Measurements from ENCODE around the gene HEMGN.
"Not testable (repeated sequence)": the region's sequence is repeated elsewhere in the genome, so short reads cannot be mapped to it uniquely, and the experiment has no call there.

Gene HEMGN

DNA sequence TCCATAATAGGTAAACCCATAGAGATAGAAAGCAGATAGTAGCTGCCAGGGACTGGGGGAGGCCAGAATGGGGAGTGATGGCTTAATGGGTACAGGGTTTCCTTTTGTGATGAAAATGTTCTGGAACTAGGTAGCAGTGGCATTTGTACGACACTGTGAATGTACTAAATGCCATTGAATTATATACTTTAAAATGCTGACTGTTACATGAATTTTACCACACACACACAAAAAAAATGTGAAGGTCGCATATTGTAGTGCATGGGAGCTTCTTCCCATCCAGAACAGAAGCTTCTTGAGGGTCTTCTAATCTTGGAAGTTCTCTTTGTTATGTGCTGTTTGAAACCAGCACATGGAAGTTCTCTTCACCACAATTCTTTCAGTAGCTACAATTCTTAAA is 25.3 kb upstream of the HEMGN start:
- DNase-seq = no peak

DNA sequence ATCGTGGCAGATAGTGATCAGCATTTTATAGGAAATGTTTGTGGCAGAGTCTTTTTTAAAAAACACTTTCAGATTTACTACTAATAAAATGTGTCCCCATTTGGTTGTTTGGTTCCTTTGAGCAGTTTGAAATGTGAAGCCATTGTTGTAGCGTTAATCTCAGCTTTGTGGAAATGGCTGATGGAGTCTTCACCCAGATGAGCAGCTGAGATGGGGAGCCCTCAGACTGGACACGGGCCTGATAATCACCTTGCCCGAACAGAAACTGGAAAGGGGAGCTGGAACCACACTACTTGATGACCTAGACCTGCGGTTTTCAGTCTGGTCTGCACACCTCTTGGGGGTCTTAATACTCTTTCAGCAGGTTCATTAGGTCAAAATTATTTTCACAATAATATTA is 24.6 kb upstream of the HEMGN start:
- no peak for DNase-seq

DNA sequence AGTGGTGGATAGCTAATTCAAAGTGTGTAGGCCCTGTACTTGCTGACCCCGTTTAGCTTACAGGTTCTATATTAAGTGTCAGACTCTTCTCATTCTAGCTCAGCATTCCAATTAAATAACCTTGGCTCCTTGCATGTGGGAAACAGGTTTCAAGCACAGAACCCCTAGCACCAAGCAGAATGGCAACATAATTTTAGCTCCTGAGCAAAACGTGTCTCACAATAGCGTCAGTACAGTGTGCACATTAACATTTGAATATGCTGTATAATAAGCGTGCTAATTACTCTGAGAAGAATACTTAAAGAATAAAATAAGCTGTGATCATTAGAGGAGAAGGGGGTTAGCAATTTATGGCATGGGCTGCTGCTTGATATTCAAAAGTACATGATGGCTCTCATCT is 24.2 kb upstream of the HEMGN start:
- no peak for DNase-seq

DNA sequence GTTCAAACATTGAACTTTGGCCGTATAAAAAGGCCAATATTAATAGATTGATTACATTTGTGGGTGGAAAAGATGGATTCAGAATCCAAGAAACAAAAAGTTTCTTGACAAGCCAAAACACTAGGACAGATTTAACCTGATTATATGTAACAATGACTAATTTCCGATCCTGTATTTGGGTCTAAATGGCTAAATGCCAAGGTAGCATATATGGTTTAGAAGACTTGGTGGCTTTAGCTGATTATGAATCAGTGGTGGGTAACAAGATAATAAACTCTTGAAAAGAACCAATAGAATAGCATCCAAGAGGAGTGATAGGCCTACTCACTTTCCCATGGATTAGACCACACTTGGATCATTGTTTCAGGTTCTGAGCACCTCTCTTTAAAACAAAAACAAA is 23.4 kb upstream of the HEMGN start:
- DNase-seq = no peak

GRCh38 chr9:97960678-97961328 is 22.8 kb upstream of the HEMGN start:
- DNase-seq = not testable (repeated sequence)

GRCh38 chr9:97959585-97959984 is 21.6 kb upstream of the HEMGN start:
- DNase-seq = no peak

DNA sequence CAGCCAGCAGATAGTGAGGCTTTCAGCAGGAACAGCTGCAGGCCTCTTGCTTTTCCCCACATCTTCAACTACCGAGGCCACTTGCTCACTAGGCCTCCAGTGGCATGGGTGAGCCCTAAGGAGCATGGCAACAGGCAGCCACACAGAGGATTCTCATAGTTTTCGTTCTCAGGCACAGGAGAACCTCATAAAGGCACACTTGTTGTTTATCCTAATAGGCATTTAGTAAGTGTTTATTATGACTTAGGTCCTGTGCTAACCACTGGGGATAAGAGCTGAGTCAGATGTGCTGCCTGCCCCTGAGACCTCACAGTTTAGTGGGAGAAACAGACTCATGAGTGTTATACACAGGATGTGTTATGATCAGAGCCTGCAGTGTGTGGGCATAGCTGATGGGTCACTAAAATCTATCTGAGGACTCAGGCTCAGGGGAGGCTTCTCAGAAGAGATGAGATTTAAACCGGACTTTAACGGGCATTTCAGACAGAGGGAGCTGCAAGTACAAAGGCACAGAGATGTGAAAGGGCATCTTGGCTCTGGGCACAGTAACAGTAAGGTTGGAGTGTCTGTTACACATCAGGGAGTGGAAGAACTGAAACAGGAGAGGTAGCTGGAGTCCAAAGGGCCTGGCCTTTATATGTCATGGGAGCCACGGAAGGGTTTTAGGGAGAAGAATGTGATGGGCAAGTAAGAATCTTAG is 21.0 kb upstream of the HEMGN start:
- no peak for DNase-seq

DNA sequence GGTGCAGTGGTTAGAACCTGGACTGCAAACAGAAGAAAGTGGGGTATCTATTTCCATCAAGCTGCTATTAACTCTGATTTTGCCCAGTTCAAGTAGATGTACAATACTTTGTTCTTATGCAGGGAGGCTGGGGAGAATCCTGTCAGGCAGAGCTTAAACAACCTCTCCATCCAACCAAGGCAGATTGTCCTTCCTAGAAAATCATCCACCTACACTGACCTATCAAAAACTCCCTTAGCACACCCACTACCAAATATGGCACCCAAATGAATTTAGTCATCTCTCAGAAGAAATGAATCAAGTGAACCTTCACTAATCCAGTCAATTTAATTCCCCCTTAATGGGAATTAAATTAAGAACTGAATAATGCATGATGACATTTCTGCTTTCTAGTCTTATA is 18.4 kb upstream of the HEMGN start:
- no peak for DNase-seq

GRCh38 chr9:97954550-97954989 is 16.6 kb upstream of the HEMGN start:
- DNase-seq = peak; percentile 44 to 45

GRCh38 chr9:97950873-97951272 is 12.9 kb upstream of the HEMGN start:
- not testable (repeated sequence) for DNase-seq

GRCh38 chr9:97947094-97947493 is 9.1 kb upstream of the HEMGN start:
- DNase-seq = not testable (repeated sequence)

DNA sequence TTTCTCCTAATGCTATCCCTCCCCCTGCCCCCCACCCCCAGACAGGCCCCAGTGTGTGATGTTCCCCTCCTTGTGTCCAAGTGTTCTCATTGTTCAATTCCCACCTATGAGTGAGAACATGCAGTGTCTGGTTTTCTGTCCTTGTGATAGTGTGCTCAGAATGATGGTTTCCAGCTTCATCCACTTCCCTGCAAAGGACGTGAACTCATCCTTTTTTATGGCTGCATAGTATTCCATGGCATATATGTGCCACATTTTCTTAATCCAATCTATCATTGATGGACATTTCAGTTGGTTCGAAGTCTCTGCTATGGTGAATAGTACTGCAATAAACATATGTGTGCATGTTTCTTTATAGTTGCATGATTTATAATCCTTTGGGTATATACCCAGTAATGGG is 7.5 kb upstream of the HEMGN start:
- not testable (repeated sequence) for DNase-seq

DNA sequence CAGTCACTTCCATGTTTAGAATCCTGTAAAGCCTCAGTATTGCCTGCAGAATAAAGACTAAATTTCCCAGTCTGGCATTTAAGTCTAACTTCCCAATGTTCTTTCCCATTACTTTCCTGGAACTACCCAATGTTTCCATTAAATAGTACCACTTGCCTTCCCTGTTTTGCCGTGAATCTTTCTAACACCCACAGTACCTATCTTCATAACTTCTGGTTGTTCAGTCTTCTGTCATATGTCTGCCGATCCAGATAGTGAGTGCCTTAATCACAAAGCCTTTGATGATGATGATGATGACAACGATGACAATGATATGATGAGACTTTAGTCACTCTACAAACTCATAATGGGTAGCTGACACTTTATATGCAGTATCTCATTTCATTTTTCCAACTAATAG is 6.6 kb upstream of the HEMGN start:
- no peak for DNase-seq

GRCh38 chr9:97943308-97943855 is 5.4 kb upstream of the HEMGN start:
- DNase-seq = no peak

DNA sequence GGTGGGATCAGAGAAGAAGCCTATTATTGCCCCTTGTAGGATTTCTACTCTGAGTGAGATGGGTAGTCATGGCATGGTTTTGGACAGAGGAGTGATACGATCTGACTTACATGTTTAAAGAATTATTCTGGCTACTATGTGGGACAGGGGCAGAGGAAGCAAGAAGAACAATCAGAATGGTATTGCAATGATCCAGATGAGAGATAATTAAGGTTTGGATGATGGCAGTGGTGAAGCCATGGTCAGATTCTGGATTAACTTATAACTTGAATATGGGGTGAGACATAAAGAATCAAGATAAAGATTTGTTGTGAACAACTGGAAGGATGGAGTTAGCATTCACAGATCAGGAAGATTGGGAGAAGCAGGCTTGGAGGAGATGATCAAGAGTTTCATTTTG is 3.4 kb upstream of the HEMGN start:
- DNase-seq = no peak

DNA sequence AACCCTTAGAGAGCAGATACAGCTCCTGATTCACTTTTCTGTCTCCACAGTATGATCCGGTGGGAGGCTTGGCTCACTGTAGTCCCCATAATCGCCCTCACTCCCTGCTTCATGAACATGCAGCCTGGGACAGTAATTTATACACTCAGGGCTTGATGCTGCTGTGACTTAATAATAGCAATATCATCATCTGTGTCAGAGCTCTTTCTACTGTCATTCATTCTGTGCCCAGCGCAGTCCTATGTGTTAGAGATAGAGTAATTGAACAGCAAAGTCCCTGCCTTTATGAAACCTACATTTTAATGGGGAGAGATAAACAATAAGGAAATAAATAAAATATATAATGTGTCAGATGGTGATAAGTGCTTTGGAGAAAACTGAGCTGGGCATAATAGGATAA is 2.8 kb upstream of the HEMGN start:
- DNase-seq = no peak

DNA sequence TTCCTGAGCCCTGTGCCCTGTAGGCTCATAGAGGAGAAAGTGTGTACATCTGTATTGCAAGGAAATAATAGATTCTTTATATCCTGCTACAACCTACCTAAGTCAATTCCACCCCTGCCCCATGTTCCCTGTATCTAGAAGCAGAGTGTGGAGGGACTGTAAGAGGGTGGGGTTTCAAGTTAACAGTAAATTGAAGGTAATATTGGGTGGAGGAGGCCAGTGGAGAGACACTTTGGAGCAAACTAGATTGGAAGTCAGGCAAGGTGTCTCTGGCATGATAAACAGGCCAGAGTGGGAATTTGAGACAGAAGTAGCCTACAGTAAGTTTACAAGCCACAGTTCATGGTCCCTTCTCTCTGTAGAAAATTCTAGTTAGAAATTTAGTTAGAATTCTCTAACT is 2.3 kb upstream of the HEMGN start:
- no peak for DNase-seq

GRCh38 chr9:97936998-97937397 is 974 bp downstream of the HEMGN start:
- no peak for DNase-seq

DNA sequence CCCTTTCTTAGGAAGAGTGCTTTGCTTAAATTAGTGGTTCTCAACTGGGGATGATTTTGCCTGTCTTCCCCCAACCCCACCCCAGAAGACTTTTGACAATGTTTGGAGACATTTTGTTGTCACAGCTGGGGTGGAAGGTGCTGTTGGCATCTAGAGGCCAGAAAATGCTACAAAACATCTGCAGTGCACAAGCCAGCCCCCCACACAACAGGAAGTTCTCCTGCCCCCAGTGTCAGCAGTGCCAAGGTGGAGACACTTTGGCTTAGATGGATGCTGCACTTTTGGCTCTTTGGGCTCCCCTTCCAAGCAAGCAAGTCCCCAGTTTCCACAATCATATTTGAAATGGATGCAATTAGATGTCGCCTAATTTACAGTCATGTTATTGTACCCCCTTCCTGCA is 2.7 kb downstream of the HEMGN start:
- no peak for DNase-seq

DNA sequence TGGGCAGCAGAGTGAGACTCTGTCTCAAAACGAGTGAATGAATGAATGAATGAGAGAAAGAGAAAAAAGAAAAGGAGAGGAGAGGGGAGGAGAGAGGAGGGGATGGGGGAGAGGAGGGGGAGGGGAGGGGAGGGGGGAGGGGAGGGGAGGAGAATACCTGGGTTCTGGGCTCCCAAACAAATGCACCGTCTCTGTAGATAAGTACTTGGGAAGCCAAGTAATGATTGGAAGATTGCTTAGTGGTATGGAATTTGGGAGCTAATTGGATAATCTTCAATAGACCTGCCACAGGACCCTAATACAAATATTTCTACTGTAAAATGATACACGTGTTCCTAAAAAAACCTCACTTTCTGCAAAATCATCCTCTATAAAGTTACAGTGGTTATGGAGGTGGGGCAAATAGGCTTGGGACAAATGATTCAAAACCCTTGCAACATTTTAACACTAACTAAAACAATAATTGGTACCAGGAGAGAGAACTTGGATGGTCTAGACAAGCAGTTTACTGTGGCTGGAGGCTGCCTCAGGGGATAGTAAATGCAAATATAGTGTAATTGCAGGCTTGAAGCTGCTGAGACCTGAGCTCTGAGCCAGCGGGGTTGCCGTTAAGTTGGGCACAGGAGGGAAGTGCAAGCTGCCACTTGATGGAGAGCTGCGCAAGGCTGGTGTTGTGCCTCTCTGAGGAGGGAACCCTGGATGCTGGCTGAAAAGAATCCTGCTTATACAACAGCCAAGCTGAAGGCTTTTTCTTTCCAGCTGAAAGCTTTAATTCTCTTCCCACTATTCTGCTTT is 3.5 kb downstream of the HEMGN start:
- no peak for DNase-seq

DNA sequence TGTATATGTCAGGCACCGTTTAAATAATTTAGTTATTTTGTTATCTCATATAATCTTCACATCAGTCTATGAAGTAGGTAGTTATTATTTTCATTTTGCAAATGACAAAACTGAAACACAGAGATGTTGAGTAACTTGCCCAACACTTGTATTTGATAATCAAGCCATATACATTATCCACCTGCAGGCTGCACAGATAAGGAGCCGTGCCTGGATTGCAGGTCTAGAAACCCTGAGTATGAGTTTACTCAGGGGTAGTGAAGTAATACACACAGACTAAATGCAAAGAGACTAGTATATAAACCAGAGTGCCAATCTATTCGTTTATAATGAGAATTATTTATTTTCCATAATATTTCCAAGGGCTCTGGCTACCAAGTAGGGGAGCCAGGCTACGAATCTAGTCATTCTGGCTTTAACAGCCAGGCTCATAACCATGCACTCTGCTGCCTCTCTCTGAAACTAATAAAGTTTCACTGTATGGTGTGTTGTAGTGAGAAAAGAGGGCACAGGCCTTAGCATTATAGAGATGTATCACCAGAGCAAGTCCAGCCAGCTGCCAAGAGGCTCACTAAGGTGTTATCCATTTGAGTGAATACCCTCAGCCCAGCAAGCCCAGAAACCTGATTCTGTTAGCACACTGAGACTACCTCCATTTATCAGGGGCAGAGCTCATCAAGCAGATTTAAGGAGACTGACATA is 4.5 kb downstream of the HEMGN start:
- DNase-seq = no peak

DNA sequence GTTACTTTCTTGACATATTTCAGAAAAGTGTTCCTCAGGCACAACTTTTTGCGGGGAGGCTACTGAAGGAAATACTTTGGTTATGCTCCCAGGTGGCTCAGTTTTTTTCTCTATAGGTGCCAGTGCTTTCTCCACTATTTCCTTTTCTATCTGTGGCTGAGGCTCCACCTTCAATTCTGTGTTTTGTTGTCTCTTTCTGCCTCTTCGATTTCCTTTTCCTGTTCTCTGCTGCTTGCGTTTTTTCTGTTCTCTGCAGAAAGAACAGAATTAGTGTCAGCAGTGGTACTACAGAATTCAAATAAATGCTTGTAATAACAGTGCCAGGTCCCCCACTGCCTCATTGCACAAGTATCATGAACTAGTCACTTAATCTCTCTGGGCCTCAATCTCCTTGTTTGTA is 7.0 kb downstream of the HEMGN start:
- DNase-seq = no peak

GRCh38 chr9:97928986-97929604 is 8.9 kb downstream of the HEMGN start:
- no peak for DNase-seq

All from activated CD4-positive, alpha-beta T cell treated with anti-CD3 and anti-CD28 coated beads, Interleukin-2, amount 50 U/mL, for 4 hours (primary cell).